SK-N-SH treated with all-trans-retinoic acid at 6 μM for 48 hours (cell line): ENCODE measurements around the gene SOS1.

Experiments
- BACH2 ChIP-seq: fragments of 250-450 bp; sonication (Bioruptor Pico); IDR thresholded peaks from 2 replicates; pipeline ENCODE4 v1.9.0; 2021; ENCODE audit warnings: mild to moderate bottlenecking, borderline replicate concordance
- POU6F1 ChIP-seq: fragments of 250-450 bp; sonication (Bioruptor Pico); IDR thresholded peaks from 2 replicates; pipeline ENCODE4 v1.8.0; 2021; ENCODE audit warnings: low read depth, mild to moderate bottlenecking, moderate library complexity, borderline replicate concordance
- ZFP3 ChIP-seq: fragments of 250-450 bp; sonication (Bioruptor Pico); IDR thresholded peaks from 2 replicates; pipeline ENCODE4 v1.5.0; 2020; ENCODE audit warnings: mild to moderate bottlenecking, moderate library complexity
- ZNF70 ChIP-seq: fragments of 450-650 bp; formaldehyde crosslinking; IDR thresholded peaks from 2 replicates; pipeline ENCODE4 v1.5.0; 2020; ENCODE audit warnings: mild to moderate bottlenecking, moderate library complexity

GRCh38 chr2:39159283-39159682 lies 38.4 kb upstream of the SOS1 start:
- TF ChIP-seq ZNF70 (CRISPR knock-in tag) = no peak
- no peak for TF ChIP-seq BACH2 (CRISPR knock-in tag)
- TF ChIP-seq ZFP3 (CRISPR knock-in tag) = no peak
- no peak for TF ChIP-seq POU6F1
